ENCODE data around the gene PRDM12. TPM values are rescaled to one million over a fixed set of nuclear protein-coding genes. Genes with fewer than 3 reads are reported as not detected.

Gene PRDM12
- total and polyA plus RNA-seq, 2 experiments from 2014 or later = 0.11 TPM; not detected in 1

GRCh38 chr9:130630071-130630450, 34.3 kb upstream of the PRDM12 start (continued):
- TF ChIP-seq ZNF462 (CRISPR knock-in tag; IDR thresholded peaks at IDR 0.05) = 0 out of 2 replicates have a peak, but pooled peaks have one; percentile 12

GRCh38 chr9:130630506-130631330, 33.7 kb upstream of the PRDM12 start:
- DNase-seq (ENCODE audit: low spot score) (no peak), ATAC-seq (peak; percentile 5)
- Histone ChIP-seq H2AFZ (no peak overlapping the region), H3K9me2 (ENCODE audit: insufficient read depth) (no peaks in the 10 kb centered on the region), H3K27ac (ENCODE audit: low read depth) (no peak overlapping the region), H3K36me3 (ENCODE audit: insufficient read depth) (peaks cover 9% of the 10 kb centered on the region; the same call in 1 of the 2 replicates), H3K4me3 (no peak overlapping the region), H3K27me3 (ENCODE audit: insufficient read depth) (no peaks in the 10 kb centered on the region), H3K79me2 (replicated peaks; ENCODE audit: insufficient read depth) (no peaks in the 10 kb centered on the region), H3K4me1 (ENCODE audit: insufficient read depth) (peaks cover 23% of the 10 kb centered on the region), H3F3A (replicated peaks; ENCODE audit: low read depth) (0 out of 2 replicates have a peak, but pooled peaks cover 8% of the 10 kb centered on the region), H4K20me1 (replicated peaks; ENCODE audit: insufficient read depth) (peaks cover 1% of the 10 kb centered on the region; the same call in 1 of the 2 replicates), H3K4me2 (peak overlapping the region; percentile 72)
- Mint-ChIP-seq H3K36me3 (ENCODE audit: low read depth) (peaks cover 71% of the 10 kb centered on the region), H3K27me3 (ENCODE audit: insufficient read depth, low read depth, poor library complexity) (peaks cover 14% of the 10 kb centered on the region), H3K4me1 (peaks cover 30% of the 10 kb centered on the region), H3K4me3 (no peak overlapping the region), H3K9me3 (no peaks in the 10 kb centered on the region), H3K27ac (no peak overlapping the region)
- TF ChIP-seq CTCF (conservative IDR thresholded peaks at IDR 0.05; ENCODE audit: low read depth in 2 of 2) (no peak), STAT1 (IDR thresholded peaks at IDR 0.05; ENCODE audit: unreplicated experiment) (no peak), EZH2 (IDR thresholded peaks at IDR 0.05; ENCODE audit: low read depth, unreplicated experiment) (no peak), ZNF462 (CRISPR knock-in tag; IDR thresholded peaks at IDR 0.05) (no peak)

All from GM23338 (cell line).